GDM1 (cell line): Measurements from ENCODE around the gene FCHSD2.
"Not testable (repeated sequence)": the region's sequence is repeated elsewhere in the genome, so short reads cannot be mapped to it uniquely, and the experiment has no call there.

Source experiments
- DNase-seq: peaks from one replicate; lab custom pipeline; 2025; lab: John Stamatoyannopoulos, UW

FCHSD2 gene

DNA sequence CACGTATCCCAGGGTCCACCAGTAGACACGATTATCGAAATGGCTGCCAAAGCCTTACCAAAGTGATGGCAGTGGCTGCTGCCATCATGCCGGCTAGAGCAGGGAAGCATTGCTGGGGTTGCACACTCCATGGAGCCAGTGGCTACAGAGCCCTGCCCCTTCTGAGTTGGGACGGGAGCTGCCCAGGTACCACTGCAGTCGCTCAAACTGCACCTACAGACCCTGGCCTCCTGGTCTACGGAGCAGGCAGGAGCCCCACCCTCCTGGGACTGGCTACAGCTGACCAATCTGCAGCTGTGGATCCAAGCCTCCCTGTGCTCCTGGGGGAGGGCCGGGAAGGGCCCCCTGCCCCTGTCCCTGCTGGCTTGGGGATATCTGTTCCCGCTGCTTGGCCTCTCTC is 216.5 kb downstream of the FCHSD2 start:
- no peak for DNase-seq

DNA sequence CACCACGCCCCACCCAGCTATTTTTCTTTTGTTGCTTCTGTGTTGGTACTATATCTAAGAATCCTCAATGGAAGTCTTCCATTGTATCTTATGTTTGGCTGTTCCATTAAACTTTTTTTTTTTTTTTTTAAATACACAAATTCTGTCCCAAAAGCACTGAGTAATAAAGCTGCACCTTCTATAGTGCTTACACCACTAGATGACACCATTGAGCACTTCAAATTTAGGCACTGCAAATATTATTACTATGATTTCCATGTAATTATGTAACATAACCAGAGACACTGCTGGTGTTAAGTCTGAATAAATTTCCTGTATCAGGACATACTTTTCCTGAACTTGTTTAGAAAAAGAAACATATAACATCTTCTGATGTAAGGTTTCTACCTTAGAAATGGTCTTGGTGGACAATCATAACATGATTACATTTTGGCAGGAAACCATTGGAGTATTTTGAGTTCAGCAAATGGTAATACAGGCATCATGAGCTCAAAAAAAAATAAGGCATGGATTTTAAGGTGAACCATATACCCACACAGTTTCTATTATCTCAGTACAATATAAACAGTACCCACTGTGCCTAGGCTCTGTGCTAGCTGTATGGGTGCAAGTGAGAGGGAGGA is 217.4 kb downstream of the FCHSD2 start:
- DNase-seq = no peak

DNA sequence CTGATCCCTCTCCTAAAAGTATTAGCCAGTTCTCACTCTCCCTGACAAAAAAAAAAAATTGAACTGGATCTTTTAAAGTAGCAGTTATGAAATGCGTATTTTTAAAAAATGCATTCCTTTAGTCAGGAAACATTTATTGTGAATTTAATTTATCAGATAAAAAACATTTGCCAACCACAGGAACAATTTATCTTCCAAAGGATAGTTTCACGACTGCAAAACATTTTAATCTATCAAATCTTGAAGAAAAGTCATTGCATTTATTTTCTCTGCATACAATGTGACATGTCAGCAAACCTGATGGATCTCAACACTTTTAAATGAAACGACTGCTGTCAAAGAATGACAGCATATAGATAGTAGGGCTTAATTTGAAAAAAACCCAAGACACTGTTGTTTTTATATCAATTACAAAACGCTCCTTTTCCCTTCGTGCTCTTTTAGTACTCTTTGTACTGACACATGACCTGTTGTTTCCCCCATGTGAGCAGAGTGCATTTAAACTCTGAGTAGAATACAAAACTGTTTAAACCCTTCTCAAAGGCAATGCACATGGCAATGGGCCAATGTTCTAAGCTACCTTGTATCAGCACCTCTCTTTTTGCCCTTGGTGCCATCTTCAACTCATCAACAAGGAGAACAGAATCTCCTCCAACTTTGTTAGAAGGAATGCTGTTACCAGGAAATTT is 220.9 kb downstream of the FCHSD2 start:
- DNase-seq = no peak

DNA sequence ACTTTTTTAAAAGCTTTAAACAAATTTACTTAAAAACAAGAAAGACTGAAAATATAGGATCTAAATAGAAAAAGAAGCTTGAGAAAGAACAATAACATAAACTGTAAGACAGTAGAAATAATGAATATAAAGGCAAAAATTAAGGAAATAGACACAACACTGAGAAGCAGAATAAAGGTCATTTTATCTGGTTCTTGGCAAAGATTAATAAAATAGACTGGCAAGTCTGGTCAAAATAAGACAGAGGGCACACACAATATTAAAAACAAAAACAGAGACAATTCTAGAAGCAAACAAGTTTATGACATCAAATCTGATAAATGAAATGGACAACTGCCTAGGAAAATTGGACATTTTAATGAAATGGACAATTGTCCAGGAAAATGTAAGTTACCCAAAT is 222.1 kb downstream of the FCHSD2 start:
- no peak for DNase-seq

DNA sequence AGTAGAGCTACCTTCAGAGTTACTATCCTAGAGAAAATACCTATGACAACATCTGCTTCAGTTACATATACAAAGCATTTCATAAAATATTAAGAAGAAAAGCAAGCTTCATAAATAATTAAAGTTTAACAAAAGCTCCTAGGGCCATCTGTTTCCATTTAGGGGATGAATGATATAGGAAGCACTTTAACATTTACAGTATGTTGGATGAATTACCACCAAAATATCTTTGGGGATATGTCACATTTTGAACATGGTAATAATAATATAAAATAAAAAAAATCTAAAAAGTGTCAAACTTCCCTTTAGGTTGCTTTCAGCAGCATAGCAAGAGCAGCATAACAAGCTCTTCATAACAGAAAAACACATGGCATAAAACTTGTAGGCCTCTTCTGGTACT is 223.3 kb downstream of the FCHSD2 start:
- DNase-seq = no peak

DNA sequence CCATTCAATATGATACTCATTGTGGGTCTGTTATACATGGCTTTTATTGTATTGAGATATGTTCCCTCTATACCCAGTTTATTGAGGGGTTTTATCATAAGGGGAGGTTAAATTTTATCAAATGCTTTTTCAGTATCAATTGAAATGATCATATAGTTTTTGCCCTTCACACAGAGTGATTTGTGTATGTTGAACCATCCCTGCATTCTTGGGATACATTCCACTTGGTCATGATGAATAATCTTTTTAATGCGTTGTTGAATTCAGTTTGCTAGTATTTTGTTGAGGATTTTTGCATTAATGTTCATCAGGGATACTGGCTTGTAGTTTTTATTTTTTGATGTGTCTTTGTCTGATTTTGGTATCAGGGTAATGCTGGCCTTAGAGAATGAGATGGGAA is 229.9 kb downstream of the FCHSD2 start:
- no peak for DNase-seq

DNA sequence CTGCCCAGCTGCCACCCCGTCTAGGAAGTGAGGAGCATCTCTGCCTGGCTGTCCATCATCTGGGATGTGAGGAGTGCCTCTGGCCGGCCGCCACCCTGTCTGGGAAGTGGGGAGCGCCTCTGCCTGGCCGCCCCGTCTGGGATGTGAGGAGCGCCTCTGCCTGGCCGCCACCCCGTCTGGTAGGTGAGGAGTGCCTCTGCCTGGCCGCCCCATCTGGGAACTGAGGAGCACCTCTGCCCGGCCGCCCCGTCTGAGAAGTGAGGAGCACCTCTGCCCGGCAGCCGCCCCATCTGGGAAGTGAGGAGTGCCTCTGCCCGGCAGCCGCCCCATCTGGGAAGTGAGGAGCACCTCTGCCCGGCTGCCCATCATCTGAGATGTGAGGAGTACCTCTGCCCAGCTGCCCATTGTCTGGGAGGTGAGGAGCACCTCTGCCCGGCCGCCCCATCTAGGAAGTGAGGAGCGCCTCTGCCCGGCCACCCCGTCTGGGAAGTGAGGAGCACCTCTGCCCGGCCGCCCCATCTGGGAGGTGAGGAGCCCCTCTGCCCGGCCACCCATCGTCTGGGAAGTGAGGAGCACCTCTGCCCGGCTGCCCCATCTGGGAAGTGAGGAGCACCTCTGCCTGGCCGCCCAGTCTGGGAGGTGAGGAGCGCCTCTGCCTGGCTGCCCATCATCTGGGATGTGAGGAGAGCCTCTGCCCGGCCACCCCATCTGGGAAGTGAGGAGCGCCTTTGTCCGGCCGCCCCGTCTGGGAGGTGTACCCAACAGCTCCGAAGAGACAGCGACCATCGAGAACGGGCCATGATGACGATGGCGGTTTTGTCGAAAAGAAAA is 232.3 kb downstream of the FCHSD2 start:
- DNase-seq = not testable (repeated sequence)

DNA sequence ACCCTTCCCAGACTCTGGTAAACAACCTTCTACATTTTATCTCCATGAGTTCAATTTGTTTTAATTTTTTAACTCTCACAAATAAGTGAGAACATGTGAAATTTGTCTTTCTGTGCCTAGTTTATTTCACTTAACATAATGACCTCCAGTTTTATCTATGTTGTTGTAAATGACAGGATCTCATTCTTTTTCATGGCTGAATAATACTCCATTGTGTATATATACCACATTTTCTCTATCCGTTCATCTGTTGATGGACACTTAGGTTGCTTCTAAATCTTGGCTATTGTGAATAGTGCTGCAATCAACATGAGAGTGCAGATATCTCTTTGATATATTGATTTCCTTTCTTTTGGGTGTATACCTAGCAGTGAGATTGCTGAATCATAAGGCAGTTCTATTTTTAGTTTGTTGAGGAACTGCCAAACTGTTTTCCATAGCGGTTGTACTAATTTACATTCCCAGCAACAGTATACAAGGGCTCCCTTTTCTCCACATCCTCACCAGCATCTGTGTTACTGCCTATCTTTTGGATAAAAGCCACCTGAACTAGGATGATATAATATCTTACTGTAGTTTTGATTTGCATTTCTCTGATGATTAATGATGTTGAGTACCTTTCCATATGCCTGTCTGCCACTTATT is 234.0 kb downstream of the FCHSD2 start:
- no peak for DNase-seq

DNA sequence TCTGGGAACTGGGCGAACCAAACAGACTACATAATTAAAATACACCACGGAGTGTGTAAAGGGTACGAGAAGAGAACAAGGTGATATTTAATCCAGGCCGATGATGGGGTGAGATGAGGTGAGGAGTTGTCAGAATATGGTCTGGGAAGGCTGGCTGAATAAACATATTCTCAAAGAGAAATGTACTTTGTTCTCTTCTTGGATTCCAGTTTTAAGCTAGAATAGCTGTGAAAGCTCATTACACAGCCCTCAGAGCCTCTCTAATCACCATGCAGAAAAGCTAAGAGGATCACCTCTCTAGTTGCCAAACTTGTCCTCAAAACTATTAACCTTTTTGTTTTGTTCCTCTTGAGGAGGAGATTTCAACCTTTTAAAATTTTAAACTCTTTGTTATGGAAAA is 238.1 kb downstream of the FCHSD2 start:
- DNase-seq = no peak

DNA sequence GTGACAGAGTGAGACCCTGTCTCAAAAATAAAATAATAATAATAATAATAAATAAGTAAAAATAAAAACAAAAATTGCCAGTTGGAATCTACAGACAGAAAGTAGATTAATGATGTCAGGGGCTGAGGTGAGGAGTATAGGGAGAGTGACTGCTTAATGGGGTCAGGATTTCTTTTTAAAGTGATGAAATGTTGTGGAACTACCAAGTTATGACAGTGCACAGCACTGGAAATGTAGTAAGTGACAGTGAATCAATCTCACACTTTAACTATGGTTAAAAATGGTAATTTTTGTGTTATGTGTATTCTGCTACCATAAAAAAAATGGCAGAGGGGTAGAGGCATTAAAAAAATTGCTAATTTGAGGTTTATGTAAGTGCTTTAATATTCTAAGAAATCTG is 240.7 kb downstream of the FCHSD2 start:
- no peak for DNase-seq

DNA sequence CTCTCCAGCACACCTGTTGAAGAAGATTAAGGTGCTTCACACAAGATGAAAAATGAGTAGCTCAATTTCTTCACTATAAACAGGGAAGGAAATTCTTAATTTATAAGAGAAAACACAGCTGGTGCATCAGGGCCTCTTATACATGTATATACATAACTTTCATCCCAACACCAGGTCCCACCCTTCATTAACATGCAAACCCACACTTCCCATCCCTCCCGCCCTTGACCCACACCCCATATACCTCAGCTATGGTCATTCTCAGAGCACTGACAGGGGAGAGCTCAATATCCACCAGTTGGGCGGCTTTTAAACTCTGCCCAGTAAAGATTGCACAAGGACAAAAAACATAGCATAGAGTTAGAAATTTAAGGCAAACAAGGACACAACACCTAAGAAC is 242.1 kb downstream of the FCHSD2 start:
- DNase-seq = no peak

DNA sequence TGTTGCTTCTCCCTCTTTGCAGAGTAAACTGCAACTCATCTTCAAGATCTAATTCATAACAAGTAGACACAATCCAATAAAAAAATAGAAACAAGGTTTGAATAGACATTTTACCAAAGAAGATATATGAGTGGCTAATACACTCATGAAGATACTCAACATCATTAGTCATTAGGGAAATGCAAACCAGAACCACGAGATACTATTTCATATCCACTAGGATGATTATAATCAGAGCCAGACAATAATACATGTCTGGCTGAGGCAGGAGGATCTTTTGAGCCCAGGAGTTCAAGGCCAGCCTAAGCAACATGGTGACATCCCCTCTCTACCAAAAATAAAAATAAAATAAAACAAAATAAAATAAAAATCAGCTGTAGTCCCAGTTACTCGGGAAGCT is 242.9 kb downstream of the FCHSD2 start:
- DNase-seq = no peak

DNA sequence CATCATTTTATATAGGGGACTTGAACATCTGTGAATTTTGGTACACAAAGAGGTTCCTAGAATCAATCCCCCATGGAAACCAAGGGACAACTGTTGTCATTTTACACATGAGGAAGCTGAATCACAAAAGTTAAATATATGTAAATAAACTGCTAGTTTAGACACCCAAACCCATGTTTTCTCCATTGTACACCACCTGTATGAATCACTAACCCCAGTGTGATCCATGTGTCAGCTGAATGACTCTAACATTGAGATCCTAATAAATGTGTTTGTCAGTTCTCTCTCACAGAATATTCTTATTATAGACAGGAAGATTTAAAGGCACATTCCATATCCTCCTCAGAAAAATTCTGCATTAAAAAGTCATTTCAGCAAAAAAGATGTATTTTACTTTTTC is 244.6 kb downstream of the FCHSD2 start:
- no peak for DNase-seq

DNA sequence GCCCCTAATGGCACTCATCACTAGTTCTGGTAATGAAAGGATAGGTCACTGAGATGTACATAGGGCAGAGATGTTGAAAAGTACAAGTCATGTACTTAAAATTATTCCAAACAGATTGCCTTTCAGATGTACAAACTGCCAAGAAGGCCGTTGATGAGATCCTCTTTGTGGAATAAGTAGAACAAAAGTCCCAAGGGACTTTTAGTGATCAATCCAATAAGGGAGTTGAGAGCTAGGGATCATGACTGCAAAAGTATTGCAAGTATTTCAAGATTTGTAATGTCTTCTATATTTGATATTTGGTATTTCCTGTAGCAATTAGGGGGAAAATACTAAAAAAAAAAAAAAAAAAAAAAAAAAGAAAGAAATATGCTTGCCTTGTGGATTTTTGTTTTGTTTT is 245.7 kb downstream of the FCHSD2 start:
- no peak for DNase-seq

DNA sequence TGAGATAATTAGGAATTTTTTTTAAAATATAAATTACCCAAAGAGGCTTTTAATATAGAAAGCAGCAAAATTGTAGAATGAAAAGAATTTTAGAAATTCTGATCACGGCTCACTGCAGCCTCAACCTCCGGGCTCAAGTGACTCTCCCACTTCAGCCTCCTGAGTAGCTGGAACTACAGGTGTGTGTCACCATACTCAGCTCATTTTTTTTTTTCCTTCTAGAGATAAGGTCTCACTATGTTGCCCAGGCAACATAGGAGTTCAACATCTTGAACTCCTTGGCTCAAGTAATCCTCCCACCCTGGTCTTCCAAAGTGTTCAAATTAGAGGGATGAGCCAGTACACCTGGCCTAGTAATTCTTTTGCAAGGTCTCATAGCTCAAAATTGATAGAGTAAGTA is 251.2 kb downstream of the FCHSD2 start:
- DNase-seq = no peak

DNA sequence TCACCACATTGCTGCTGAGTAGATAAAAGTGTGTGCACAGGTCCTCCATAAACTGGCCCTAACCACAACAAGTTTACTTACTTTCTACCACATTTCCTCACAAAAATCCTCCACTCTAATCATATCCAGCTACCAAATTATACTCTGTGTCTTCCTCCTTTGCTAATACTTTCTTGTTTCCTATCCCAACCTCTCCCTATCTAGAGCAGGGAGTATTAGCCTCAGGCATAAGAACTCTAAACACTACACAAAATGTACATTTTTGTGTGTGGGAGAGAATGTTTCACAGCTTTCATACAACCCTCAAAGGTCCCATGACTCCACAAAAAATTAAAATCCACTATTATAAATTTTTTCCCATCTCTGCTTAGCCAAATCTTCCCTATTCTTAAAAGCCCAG is 255.5 kb downstream of the FCHSD2 start:
- DNase-seq = no peak

DNA sequence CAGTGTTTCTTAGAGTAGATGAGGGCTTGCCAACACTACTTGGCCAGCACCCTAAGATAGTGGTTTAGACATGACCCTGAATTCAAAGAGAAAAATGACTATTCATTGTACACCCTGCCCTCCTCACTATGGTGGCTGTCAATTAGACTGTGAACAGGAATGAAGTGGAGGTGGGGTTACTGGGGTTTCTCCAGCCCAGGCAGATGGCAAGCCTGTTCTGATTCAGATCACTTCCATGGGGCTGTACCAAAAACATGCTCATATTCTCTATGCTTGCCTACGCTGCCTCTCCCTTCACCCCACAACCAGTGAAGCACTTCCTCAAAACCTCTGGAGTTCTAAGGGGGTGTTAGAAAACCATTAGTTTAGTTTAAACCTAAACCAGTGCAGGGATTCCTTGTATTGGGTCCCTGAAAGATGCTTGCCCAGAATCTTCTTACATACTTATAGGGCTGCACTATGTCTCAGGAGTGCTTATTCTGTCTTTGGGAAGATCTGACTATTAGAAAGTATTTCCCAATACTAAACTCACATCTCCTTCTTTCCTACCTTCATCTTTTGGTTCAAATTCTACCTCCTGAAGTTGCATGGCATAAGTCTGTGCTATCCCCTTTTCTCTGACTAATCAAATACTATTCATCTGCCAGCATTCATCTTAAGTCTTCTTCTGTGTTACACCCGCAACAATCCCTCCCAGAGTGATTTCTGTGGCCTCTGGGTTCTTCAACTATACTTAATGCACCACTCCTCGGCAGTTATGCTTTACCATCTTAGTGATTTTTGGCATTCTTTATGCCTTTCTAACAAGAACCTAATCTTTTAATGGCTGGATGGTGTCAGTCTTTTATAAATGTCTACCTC is 256.1 kb downstream of the FCHSD2 start:
- no peak for DNase-seq

DNA sequence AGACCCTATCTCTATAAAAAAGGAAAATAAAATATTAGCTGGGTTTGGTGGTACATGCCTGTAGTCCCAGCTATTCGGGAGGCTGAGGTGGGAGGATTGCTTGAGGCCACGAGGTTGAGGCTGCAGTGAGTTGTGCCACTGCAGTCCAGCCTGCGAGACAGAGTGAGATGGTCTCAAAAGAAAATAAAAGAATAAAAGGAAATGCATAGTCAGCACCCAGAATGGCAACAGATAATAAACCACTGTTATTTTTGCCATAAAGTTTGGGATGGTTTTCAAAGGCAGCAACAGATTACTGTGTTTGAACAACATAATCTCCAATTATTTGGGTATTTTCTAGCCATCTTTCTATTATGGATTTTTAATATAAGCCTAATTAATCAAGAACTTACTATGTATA is 266.0 kb downstream of the FCHSD2 start:
- no peak for DNase-seq

DNA sequence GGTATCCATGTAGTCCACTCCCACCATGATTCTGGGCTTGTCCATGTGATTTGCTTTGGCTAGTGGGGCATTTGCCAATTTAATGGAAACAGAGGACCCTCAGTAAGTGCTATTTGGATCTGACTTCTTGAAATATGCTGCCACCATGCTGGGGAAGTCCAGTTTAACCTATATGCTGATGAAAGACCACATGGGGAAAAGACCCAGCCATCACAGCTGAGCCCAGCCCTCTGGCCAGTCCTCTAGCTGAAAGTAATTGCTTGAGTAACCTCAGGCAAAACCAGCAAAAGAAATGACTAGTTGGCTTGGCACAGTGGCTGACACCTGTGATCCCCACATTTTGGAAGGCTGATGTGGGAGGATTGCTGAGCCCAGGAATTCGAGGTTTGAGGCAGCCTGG is 266.4 kb downstream of the FCHSD2 start:
- DNase-seq = no peak

DNA sequence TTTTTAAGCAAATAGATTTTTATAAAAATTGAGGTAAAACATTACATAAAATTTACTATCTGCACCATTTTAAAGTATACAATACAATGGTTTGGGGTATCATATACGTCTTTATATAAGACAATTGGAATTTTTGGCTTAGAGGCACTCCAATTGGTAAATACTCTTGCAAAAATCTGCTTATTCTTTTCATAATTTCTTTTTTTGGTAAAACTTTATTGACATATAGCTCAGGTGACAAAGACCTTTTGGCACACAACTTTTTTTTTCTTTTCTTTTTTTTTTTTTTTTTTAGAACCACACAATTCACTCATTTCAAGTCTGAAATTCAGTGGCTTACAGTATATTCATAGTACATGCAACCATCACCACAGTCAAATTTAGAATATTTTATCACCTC is 270.1 kb downstream of the FCHSD2 start:
- DNase-seq = no peak

DNA sequence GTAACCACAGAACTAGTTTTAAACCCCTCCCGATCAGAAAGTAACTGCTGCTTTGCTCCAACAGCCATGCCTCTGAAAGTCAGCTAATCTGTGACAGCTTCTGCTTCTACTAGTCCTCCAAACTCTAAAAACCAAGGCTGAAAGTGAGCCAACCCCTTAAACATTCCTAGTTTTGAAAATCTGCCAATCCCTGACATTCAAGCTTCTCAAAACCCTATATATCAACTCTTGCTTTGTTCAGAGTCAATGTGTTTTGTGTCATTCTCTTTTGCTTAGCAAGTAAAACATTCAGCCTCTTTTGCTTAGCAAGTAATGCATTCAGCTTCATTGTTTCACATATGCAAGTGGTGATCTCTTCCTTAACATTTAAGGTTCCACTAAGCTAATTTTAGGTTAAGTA is 271.0 kb downstream of the FCHSD2 start:
- no peak for DNase-seq

DNA sequence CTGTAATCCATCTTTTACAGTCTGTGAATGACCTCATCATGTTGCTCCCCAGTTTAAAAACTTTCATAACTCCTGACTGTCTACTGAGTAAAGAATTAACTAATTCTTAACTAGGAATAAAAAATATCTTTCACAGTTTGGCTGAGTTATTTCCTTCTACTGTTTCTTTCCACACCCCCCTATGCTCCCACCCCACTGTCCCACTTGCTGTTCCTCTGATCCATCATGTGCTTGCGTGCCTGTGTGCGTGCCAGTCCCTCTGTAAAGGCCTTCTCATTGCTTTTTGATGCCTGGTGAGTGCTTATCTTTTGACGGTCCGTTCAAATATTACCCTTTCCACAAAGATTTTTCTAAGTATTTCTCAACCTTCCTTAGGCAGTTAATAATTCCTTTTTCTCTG is 272.3 kb downstream of the FCHSD2 start:
- no peak for DNase-seq
